Ramos (cell line): ENCODE results near the gene MTLN.
"Not testable (repeated sequence)": the region's sequence is repeated elsewhere in the genome, so short reads cannot be mapped to it uniquely, and the experiment has no call there.

Experiments
- in situ Hi-C: fragments of 300-500 bp; cut with MboI; formaldehyde crosslinking; loops from one replicate; pipeline ENCODE4 v1.14.3; 2022; ENCODE audit warnings: low sequenced_read_pairs; ENCODE audit not compliant: unreplicated experiment

The MTLN gene

GRCh38 chr2:110211938-110212858, at the start of gene MTLN:
MTLN (minus strand) TSS chr2:110212547; CDS start chr2:110212525, 22 bp downstream.
- in situ Hi-C loops = no loop called here

GRCh38 chr2:110261910-110262309, 49.6 kb upstream of the MTLN start:
- in situ Hi-C loops = not testable (repeated sequence)

GRCh38 chr2:110248081-110248795, 35.9 kb upstream of the MTLN start:
- in situ Hi-C loops = not testable (repeated sequence)

- in situ Hi-C loops = not testable (repeated sequence)
Observed at GRCh38 chr2:110245488-110246435, 33.4 kb upstream of the MTLN start.

GRCh38 chr2:110243283-110243682, 30.9 kb upstream of the MTLN start:
- in situ Hi-C loops = not testable (repeated sequence)

GRCh38 chr2:110234514-110234913, 22.2 kb upstream of the MTLN start:
- in situ Hi-C loops = not testable (repeated sequence)

GRCh38 chr2:110229886-110230285, 17.5 kb upstream of the MTLN start:
- in situ Hi-C loops = not testable (repeated sequence)

- in situ Hi-C loops = not testable (repeated sequence)
Observed at GRCh38 chr2:110222626-110223025, 10.3 kb upstream of the MTLN start.

- in situ Hi-C loops = no loop called here
Observed at GRCh38 chr2:110221938-110222337, 9.6 kb upstream of the MTLN start.

GRCh38 chr2:110220190-110220564, 7.8 kb upstream of the MTLN start:
- in situ Hi-C loops = no loop called here

- in situ Hi-C loops = no loop called here
Observed at GRCh38 chr2:110219496-110220189, 7.3 kb upstream of the MTLN start.

GRCh38 chr2:110218889-110219288, 6.5 kb upstream of the MTLN start:
- in situ Hi-C loops = not testable (repeated sequence)

- in situ Hi-C loops = no loop called here
Observed at GRCh38 chr2:110216803-110217202, 4.5 kb upstream of the MTLN start.

GRCh38 chr2:110216199-110216598, 3.9 kb upstream of the MTLN start:
- in situ Hi-C loops = no loop called here

- in situ Hi-C loops = no loop called here
Observed at GRCh38 chr2:110215566-110216158, 3.3 kb upstream of the MTLN start.

- in situ Hi-C loops = no loop called here
Observed at GRCh38 chr2:110215091-110215490, 2.7 kb upstream of the MTLN start.

GRCh38 chr2:110213522-110213921, 1.2 kb upstream of the MTLN start:
- in situ Hi-C loops = not testable (repeated sequence)

- in situ Hi-C loops = no loop called here
Observed at GRCh38 chr2:110205660-110206455, 6.5 kb downstream of the MTLN start.
